IMR-90 (cell line): ENCODE results near the gene SLC35B2. TPM values are rescaled to one million over a fixed set of nuclear protein-coding genes. Genes with fewer than 3 reads are reported as not detected.

Experiments used
- ATAC-seq: fragments of 200-7000 bp; cut with Tn5 transposase; 2 replicates; pipeline ENCODE4 v1.9.1; 2020; ENCODE audit warnings: low read depth, mild to moderate bottlenecking, moderate library complexity
- BruUV-seq: library from RNA; stranded (reverse); fragments of 400-500 nt; replicated peaks from 2 replicates; lab custom pipeline; 2021; lab: Mats Ljungman, UMichigan
- CTCF ChIA-PET: fragments of 300-600 bp; formaldehyde crosslinking; extraction: SDS; loops from one replicate; lab custom pipeline; 2021; ENCODE audit warnings: antibody characterized with exemption; lab: Yijun Ruan, JAX
- POLR2A ChIA-PET: fragments of 300-600 bp; sonication (Branson Sonifier 250); formaldehyde crosslinking; loops from one replicate; lab custom pipeline; 2022; ENCODE audit warnings: antibody characterized with exemption; ENCODE audit not compliant: unreplicated experiment; lab: Charles Lee
- DNase-seq: peaks from one replicate; pipeline ENCODE4 v3.0.0; 2013
- H2AFZ ChIP-seq: replicated peaks from 2 replicates; pipeline ENCODE3; 2013; ENCODE audit warnings: low read length, mild to moderate bottlenecking; ENCODE audit not compliant: poor library complexity
- H2AK5ac ChIP-seq: 2 replicates; pipeline ENCODE4 v1.6.1; 2013; ENCODE audit warnings: low read depth, low read length, inconsistent platforms
- H2AK9ac ChIP-seq: replicated peaks from 2 replicates; pipeline ENCODE3; 2013; ENCODE audit warnings: mild to moderate bottlenecking, low read depth, low read length, moderate library complexity; ENCODE audit not compliant: poor library complexity
- H2BK120ac ChIP-seq: 2 replicates; pipeline ENCODE4 v1.6.1; 2013; ENCODE audit warnings: low read depth, low read length, inconsistent platforms
- H2BK15ac ChIP-seq: 3 replicates; pipeline ENCODE4 v1.6.1; 2013; ENCODE audit warnings: low read depth, low read length, inconsistent platforms
- H2BK20ac ChIP-seq: 2 replicates; pipeline ENCODE4 v1.6.1; 2013; ENCODE audit warnings: low read depth, mild to moderate bottlenecking, inconsistent platforms, low read length, moderate library complexity
- H2BK5ac ChIP-seq: 2 replicates; pipeline ENCODE4 v1.6.1; 2013; ENCODE audit warnings: mild to moderate bottlenecking, low read depth, low read length, inconsistent platforms; ENCODE audit not compliant: poor library complexity, severe bottlenecking
- H3K14ac ChIP-seq: replicated peaks from 2 replicates; pipeline ENCODE4 v1.6.1; 2013; ENCODE audit warnings: low read depth, low read length, inconsistent platforms
- H3K18ac ChIP-seq: 2 replicates; pipeline ENCODE4 v1.6.1; 2013; ENCODE audit warnings: low read depth, low read length, control low read depth
- H3K23ac ChIP-seq: 2 replicates; pipeline ENCODE4 v1.6.1; 2013; ENCODE audit warnings: low read depth, low read length, inconsistent platforms
- H3K27ac ChIP-seq: 2 replicates; pipeline ENCODE4 v1.5.1; 2013; ENCODE audit warnings: mild to moderate bottlenecking, control low read depth, low read length; ENCODE audit not compliant: insufficient read depth
- H3K27me3 ChIP-seq: 2 replicates; pipeline ENCODE4 v1.6.1; 2013; ENCODE audit warnings: low read length; ENCODE audit not compliant: control insufficient read depth, insufficient read depth
- H3K36me3 ChIP-seq: 2 replicates; pipeline ENCODE4 v1.6.1; 2013; ENCODE audit warnings: low read length, mixed read lengths; ENCODE audit not compliant: control insufficient read depth, insufficient read depth
- H3K4ac ChIP-seq: 2 replicates; pipeline ENCODE4 v1.6.1; 2013; ENCODE audit warnings: low read depth, low read length, inconsistent platforms
- H3K4me1 ChIP-seq: 2 replicates; pipeline ENCODE4 v1.6.1; 2013; ENCODE audit warnings: low read length, mixed read lengths; ENCODE audit not compliant: control insufficient read depth, insufficient read depth
- H3K4me2 ChIP-seq: 2 replicates; pipeline ENCODE4 v1.6.1; 2013; ENCODE audit warnings: low read depth, mild to moderate bottlenecking, control low read depth, low read length, moderate library complexity
- H3K4me3 ChIP-seq: 2 replicates; pipeline ENCODE4 v1.5.1; 2013; ENCODE audit warnings: low read depth, mild to moderate bottlenecking, control low read depth, low read length, moderate library complexity; ENCODE audit not compliant: insufficient read depth
- H3K56ac ChIP-seq: 2 replicates; pipeline ENCODE4 v1.6.1; 2013; ENCODE audit warnings: low read length, inconsistent platforms; ENCODE audit not compliant: insufficient read depth; ENCODE audit errors: extremely low read depth
- H3K79me1 ChIP-seq, 2 experiments: 2 replicates each; pipeline ENCODE4 v1.6.1; 2013; ENCODE audit warnings: low read length in 2 of 2, inconsistent platforms in 1 of 2, low read depth in 1 of 2
- H3K9ac ChIP-seq: 2 replicates; pipeline ENCODE4 v1.6.1; 2013; ENCODE audit warnings: low read depth, low read length, control low read depth
- H3K9me1 ChIP-seq: 2 replicates; pipeline ENCODE4 v1.6.1; 2013; ENCODE audit warnings: low read length, inconsistent platforms; ENCODE audit not compliant: insufficient read depth
- H3K9me3 ChIP-seq: 2 replicates; pipeline ENCODE4 v1.6.1; 2013; ENCODE audit warnings: low read length; ENCODE audit not compliant: control insufficient read depth, insufficient read depth
- H4K20me1 ChIP-seq: 2 replicates; pipeline ENCODE4 v1.6.1; 2013; ENCODE audit warnings: low read length, inconsistent platforms; ENCODE audit not compliant: insufficient read depth
- H4K5ac ChIP-seq: 2 replicates; pipeline ENCODE4 v1.6.1; 2013; ENCODE audit warnings: mild to moderate bottlenecking, low read depth, low read length, control low read depth
- H4K8ac ChIP-seq, 2 experiments: 2 replicates each; pipeline ENCODE4 v1.6.1; 2013; ENCODE audit warnings: low read depth in 2 of 2, low read length in 2 of 2, control low read depth in 1 of 2, inconsistent platforms in 1 of 2
- H4K91ac ChIP-seq: 2 replicates; pipeline ENCODE4 v1.6.1; 2013; ENCODE audit warnings: low read depth, low read length, inconsistent platforms; ENCODE audit not compliant: insufficient read depth
- BHLHE40 ChIP-seq: fragments of 150-350 bp; IDR thresholded peaks from 2 replicates; pipeline ENCODE4 v1.6.1; 2016; ENCODE audit warnings: mild to moderate bottlenecking, low read depth, low read length
- CEBPB ChIP-seq: IDR thresholded peaks from 2 replicates; pipeline ENCODE4 v1.6.1; 2012; ENCODE audit warnings: low read depth, low read length, improper control_type of control experiment
- FOS ChIP-seq: fragments of 150-350 bp; IDR thresholded peaks from 2 replicates; pipeline ENCODE4 v1.6.1; 2016; ENCODE audit warnings: low read depth, low read length
- MAFK ChIP-seq: IDR thresholded peaks from 2 replicates; pipeline ENCODE4 v1.6.1; 2012; ENCODE audit warnings: low read depth, low read length, improper control_type of control experiment
- NFE2L2 ChIP-seq: fragments of 150-350 bp; IDR thresholded peaks from 2 replicates; pipeline ENCODE4 v1.6.1; 2016; ENCODE audit warnings: low read depth, mild to moderate bottlenecking, low read length
- POLR2A ChIP-seq: IDR thresholded peaks from 2 replicates; pipeline ENCODE4 v1.6.1; 2012; ENCODE audit warnings: mild to moderate bottlenecking, low read depth, low read length
- RAD21 ChIP-seq: IDR thresholded peaks from 2 replicates; pipeline ENCODE4 v1.6.1; 2012; ENCODE audit warnings: low read length, improper control_type of control experiment
- RCOR1 ChIP-seq: IDR thresholded peaks from 2 replicates; pipeline ENCODE4 v1.6.1; 2012; ENCODE audit warnings: mild to moderate bottlenecking, low read length, improper control_type of control experiment; ENCODE audit not compliant: insufficient replicate concordance
- RFX5 ChIP-seq: IDR thresholded peaks from 2 replicates; pipeline ENCODE4 v1.8.0; 2012; ENCODE audit warnings: low read depth, mild to moderate bottlenecking, low read length, moderate library complexity
- SMC3 ChIP-seq: fragments of 150-350 bp; IDR thresholded peaks from 2 replicates; pipeline ENCODE4 v1.6.1; 2016; ENCODE audit warnings: low read depth, mild to moderate bottlenecking, antibody characterized with exemption, low read length, moderate library complexity
- whole genome bisulfite sequencing, 2 experiments: methylation state at CpG; one replicate each; pipeline versions ENCODE4 v1.1.5 to v1.1.7; 2013; ENCODE audit warnings: missing lambda C conversion rate in 2 of 2; ENCODE audit not compliant: insufficient read length in 1 of 2; ENCODE audit errors: extremely low coverage in 2 of 2; 5-methylcytosine and 5-hydroxymethylcytosine counted together
- dilution Hi-C: fragments of 300-500 bp; cut with HindIII; formaldehyde crosslinking; loops from one replicate; pipeline ENCODE4 v1.14.3; 2018; ENCODE audit warnings: low sequenced_read_pairs; ENCODE audit not compliant: unreplicated experiment
- in situ Hi-C: fragments of 300-500 bp; cut with MboI; formaldehyde crosslinking; loops from 3 replicates; pipeline ENCODE4 v1.14.3; 2019; ENCODE audit warnings: low sequenced_read_pairs, inconsistent platforms, mixed read lengths
- intact Hi-C: fragments of 100-400 bp; cut with micrococcal nuclease; formaldehyde crosslinking; loops from 2 replicates; pipeline ENCODE4 v1.10.0; 2022
- polyA plus RNA-seq, 3 experiments: library from polyadenylated mRNA; depleted of rRNA; stranded (reverse); fragments of >200 nt; gene quantifications; 2 replicates each; pipeline ENCODE4 v1.2.3, GENCODE V29; 2012; ENCODE audit warnings: low replicate concordance in 1 of 3
- total RNA-seq: library from RNA; depleted of rRNA; stranded (reverse); fragments of >200 nt; gene quantifications from 2 replicates; pipeline ENCODE4 v1.2.3, GENCODE V29; 2012
- TF ChIP-seq, protein P1 (sequence below): fragments of 150-350 bp; IDR thresholded peaks from 2 replicates; pipeline ENCODE4 v1.6.1; 2017; ENCODE audit warnings: mild to moderate bottlenecking, antibody characterized with exemption, low read length, low read depth
- TF ChIP-seq, protein P2 (sequence below): fragments of 150-350 bp; IDR thresholded peaks from 2 replicates; pipeline ENCODE4 v1.6.1; 2016; ENCODE audit warnings: low read depth, mild to moderate bottlenecking, low read length, moderate library complexity, borderline replicate concordance
- TF ChIP-seq, protein P3 (sequence below): conservative IDR thresholded peaks from 2 replicates; pipeline ENCODE4 v1.5.1; 2012; ENCODE audit warnings: mild to moderate bottlenecking, low read depth, low read length, improper control_type of control experiment

The SLC35B2 gene
- total and polyA plus RNA-seq, 2 of the 4 experiments (the other 2 are of a cell fraction): 51.4 to 89.9 TPM

DNA sequence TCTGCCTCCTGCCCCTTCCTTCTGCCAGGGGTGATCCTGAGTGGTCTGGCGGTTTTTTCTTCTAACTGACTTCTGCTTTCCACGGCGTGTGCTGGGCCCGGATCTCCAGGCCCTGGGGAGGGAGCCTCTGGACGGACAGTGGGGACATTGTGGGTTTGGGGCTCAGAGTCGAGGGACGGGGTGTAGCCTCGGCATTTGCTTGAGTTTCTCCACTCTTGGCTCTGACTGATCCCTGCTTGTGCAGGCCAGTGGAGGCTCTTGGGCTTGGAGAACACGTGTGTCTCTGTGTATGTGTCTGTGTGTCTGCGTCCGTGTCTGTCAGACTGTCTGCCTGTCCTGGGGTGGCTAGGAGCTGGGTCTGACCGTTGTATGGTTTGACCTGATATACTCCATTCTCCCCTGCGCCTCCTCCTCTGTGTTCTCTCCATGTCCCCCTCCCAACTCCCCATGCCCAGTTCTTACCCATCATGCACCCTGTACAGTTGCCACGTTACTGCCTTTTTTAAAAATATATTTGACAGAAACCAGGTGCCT, 23.7 kb downstream of the SLC35B2 start:
- H2BK20ac ChIP-seq: no peak overlapping the region
- H3K14ac ChIP-seq: no peak overlapping the region
- H3K56ac ChIP-seq: no peak overlapping the region
- H4K20me1 ChIP-seq: no peaks in the 10 kb centered on the region
- in situ Hi-C loops (loop anchor here (5.0 kb wide), 1 partner anchor 61 kb away; no protein-coding TSS in a partner anchor), dilution Hi-C loops (no loop called here), intact Hi-C loops (loop anchor here (1.0 kb wide), 2 partner anchors 61 to 137 kb away; no protein-coding TSS in a partner anchor)
- H3K9ac ChIP-seq: no peak overlapping the region
- H3K4me2 ChIP-seq: no peak overlapping the region
- no peak overlapping the region for H4K91ac ChIP-seq
- ATAC-seq (no peak), DNase-seq (no peak)
- H3K18ac ChIP-seq: no peak overlapping the region
- 0 out of 4 replicates have a peak, but pooled peaks cover 0 to 4% of the 10 kb centered on the region in 2 experiments for H3K79me1 ChIP-seq
- ChIA-PET POLR2A (interaction anchor here (1.7 kb wide), 1 partner anchor 14 kb away, joined by 10 read pairs; the partner anchor contains the start of gene HSP90AB1), CTCF (interaction anchor here (0.6 to 1.8 kb wide), 9 partner anchors 11 to 1174 kb away, joined by 3 to 20 read pairs (median 4); partner anchors contain the start of gene SLC29A1)
- no peak overlapping the region for H2BK15ac ChIP-seq
- no peaks in the 10 kb centered on the region for H3K27me3 ChIP-seq
- no peak overlapping the region for H4K5ac ChIP-seq
- H3K9me1 ChIP-seq: peaks cover 4% of the 10 kb centered on the region
- H2AFZ ChIP-seq: peak overlapping the region; percentile 8
- H2AK5ac ChIP-seq: peak overlapping the region; percentile 84; the same call in 1 of the 2 replicates
- BruUV-seq: no TSS peak
- H3K23ac ChIP-seq: no peak overlapping the region
- H3K4me1 ChIP-seq: peaks cover 16% of the 10 kb centered on the region
- H4K8ac ChIP-seq: 0 out of 4 replicates have a peak overlapping the region, but pooled peaks of 1 of the 2 experiments have one; percentile 18
- peaks cover 2% of the 10 kb centered on the region; the same call in 1 of the 2 replicates for H3K36me3 ChIP-seq
- no peak overlapping the region for H3K27ac ChIP-seq
- no peak overlapping the region for H3K4me3 ChIP-seq
- H2BK5ac ChIP-seq: no peak overlapping the region
- H2BK120ac ChIP-seq: no peak overlapping the region
- peak overlapping the region; percentile 52 for H2AK9ac ChIP-seq
- 100% methylated on average over 1 of the region's 14 CpGs; no CpG with 5 or more reads in 1 of the 2 experiments for WGBS, 2 experiments
- H3K4ac ChIP-seq: no peak overlapping the region
- no peak for TF ChIP-seq SMC3
- no peak for TF ChIP-seq CEBPB
- no peak for TF ChIP-seq RAD21
- TF ChIP-seq POLR2A: no peak
- TF ChIP-seq, protein P1, sequence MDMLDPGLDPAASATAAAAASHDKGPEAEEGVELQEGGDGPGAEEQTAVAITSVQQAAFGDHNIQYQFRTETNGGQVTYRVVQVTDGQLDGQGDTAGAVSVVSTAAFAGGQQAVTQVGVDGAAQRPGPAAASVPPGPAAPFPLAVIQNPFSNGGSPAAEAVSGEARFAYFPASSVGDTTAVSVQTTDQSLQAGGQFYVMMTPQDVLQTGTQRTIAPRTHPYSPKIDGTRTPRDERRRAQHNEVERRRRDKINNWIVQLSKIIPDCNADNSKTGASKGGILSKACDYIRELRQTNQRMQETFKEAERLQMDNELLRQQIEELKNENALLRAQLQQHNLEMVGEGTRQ: no peak
- TF ChIP-seq FOS: no peak
- TF ChIP-seq, protein P2, sequence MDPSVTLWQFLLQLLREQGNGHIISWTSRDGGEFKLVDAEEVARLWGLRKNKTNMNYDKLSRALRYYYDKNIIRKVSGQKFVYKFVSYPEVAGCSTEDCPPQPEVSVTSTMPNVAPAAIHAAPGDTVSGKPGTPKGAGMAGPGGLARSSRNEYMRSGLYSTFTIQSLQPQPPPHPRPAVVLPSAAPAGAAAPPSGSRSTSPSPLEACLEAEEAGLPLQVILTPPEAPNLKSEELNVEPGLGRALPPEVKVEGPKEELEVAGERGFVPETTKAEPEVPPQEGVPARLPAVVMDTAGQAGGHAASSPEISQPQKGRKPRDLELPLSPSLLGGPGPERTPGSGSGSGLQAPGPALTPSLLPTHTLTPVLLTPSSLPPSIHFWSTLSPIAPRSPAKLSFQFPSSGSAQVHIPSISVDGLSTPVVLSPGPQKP: no peak
- no peak for TF ChIP-seq MAFK
- TF ChIP-seq, protein P3, sequence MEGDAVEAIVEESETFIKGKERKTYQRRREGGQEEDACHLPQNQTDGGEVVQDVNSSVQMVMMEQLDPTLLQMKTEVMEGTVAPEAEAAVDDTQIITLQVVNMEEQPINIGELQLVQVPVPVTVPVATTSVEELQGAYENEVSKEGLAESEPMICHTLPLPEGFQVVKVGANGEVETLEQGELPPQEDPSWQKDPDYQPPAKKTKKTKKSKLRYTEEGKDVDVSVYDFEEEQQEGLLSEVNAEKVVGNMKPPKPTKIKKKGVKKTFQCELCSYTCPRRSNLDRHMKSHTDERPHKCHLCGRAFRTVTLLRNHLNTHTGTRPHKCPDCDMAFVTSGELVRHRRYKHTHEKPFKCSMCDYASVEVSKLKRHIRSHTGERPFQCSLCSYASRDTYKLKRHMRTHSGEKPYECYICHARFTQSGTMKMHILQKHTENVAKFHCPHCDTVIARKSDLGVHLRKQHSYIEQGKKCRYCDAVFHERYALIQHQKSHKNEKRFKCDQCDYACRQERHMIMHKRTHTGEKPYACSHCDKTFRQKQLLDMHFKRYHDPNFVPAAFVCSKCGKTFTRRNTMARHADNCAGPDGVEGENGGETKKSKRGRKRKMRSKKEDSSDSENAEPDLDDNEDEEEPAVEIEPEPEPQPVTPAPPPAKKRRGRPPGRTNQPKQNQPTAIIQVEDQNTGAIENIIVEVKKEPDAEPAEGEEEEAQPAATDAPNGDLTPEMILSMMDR: no peak
- no peak for TF ChIP-seq NFE2L2
- no peak for TF ChIP-seq RCOR1
- TF ChIP-seq RFX5: no peak
- no peak for TF ChIP-seq BHLHE40
- H3K9me3 ChIP-seq: no peaks in the 10 kb centered on the region
